Stimulated activated naive CD4-positive, alpha-beta T cell treated with Interleukin-2 at 50 U/mL for 16 hours (primary cell): ENCODE measurements around the gene ANKRD10.
A peak's percentile ranks its signal among the peaks of the same experiment; 100 is the strongest.

Experiments
- DNase-seq: peaks from one replicate; lab custom pipeline; 2025; lab: John Stamatoyannopoulos, UW

The ANKRD10 gene

GRCh38 chr13:110944968-110945927 lies 30.4 kb upstream of the ANKRD10 start:
- DNase-seq: no peak

- DNase-seq: peak; percentile 43
Observed at GRCh38 chr13:110944121-110944967, 29.5 kb upstream of the ANKRD10 start.

DNA sequence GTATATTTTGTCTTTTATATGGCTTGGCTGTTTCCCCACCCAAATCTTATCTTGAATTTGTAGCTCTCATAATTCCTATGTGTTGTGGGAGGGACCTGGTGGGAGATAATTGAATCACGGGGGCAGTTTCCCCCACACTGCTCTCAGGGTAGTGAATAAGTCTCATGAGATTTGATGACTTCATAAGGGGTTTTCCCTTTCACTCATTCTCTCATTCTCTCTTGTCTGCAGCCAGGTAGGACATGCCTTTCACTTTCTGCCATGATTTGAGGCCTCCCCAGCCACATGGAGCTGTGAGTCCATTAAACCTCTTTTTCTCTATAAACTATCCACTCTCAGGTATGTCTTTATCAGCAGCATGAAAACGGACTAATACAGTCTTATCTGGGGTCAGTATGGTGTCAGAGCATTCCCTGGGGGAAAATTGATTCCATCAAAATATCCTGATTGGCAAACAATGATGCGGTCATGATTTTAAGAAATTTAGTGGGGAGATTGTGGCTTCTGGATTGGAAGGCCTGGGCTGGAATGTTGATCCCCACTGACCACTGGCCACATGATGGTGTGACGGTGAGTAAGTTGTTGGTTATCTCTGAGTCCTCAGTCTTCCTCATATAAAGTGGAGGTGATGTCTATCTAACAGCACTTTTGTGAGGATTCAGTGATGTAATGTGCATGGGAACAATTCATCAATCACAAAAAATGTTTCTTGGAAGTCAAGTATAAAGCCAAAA lies 27.5 kb upstream of the ANKRD10 start:
- peak; percentile 25 for DNase-seq

DNA sequence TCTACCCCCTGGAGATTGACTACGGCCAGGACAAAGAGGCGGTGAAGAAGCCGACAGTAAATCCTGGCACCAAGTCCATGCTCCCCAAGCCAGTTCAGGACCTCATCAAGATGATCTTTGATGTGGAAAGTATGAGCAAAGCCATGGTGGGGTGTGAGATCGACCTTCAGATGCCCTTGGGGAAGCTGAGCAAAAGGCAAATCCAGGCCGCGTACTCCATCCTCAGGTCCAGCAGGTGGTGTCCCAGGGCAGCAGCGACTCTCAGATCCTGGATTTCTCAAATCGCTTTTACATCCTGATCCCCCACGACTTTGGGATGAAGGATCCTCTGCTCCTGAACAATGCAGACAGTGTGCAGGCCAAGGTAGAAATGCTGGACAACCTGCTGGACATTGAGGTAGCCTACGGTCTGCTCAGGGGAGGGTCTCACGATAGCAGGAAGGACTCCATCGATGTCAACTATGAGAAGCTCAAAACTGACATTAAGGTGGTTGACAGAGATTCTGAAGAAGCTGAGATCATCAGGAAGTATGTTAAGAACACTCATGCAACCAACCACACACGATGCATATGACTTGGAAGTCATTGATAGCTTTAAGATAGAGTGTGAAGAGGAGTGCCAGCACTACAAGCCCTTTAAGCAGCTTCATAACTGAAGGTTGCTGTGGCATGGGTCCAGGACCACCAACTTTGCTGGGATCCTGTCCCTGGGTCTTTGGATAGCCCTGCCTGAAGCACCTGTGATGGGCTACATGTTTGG lies 24.0 kb upstream of the ANKRD10 start:
- DNase-seq: no peak

DNA sequence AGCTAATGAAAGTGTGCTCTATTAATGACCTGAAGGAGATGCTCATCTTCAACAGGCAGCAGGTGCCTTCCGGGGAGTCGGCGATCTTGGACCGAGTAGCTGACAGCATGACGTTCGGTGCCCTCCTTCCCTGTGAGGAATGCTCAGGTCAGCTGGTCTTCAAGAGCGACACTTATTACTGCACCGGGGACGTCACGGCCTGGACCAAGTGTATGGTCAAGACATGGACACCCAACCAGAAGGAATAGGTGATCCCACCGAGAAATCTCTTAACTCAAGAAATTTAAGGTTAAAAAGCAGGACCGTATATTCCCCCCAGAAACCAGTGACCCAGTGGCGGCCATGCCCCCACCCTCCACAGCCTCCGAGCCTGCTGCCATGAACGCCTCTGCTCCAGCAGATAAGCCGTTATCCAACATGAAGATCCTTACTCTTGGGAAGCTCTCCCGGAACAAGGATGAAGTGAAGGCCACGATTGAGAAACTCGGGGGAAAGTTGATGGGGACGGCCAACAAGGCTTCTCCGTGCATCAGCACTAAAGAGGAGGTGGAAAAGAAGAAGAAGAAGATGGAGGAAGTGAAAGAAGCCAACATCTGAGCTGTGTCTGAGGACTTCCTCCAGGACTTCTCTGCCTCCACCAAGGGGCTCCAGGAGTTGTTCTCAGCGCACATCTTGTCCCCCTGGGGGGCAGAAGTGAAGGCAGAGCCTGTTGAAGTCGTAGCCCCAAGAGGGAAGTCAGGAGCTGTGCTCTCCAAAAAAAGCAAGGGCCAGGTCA lies 22.8 kb upstream of the ANKRD10 start:
- no peak for DNase-seq

GRCh38 chr13:110936519-110936918 lies 21.6 kb upstream of the ANKRD10 start:
- DNase-seq: no peak

- DNase-seq: no peak
Observed at GRCh38 chr13:110932588-110932987, 17.7 kb upstream of the ANKRD10 start.

DNA sequence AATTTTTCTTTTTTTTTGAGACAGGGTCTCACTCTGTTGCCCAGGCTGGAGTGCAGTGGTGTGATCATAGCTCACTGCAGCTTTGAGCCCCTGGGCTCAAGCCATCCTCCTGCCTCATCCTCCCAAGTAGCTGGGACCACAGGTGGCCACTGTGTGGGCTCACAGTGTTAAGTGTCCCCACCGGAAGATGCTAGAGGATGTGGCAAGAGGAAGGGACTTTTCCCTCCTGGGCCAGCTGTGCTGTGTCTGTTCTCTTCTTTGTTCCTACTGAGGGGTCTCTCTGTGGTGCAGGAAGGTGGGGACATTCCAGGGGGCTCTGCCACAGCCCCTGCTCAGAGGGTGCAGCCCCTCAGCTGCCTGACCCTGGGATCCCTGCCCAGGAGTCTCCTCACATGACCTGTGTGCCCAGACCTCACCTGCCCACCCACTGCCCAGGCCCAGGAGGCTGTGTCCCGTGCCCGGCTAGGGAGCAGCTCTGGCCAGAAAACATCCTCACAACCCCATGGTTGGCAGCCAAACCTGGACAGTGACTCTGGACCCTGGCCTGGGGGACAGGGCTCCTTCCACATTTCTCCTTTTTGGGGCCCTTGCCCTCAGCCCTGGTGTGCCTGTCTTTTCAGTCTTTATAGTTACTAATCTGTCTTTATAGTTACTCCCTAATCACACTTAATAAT lies 14.4 kb upstream of the ANKRD10 start:
- DNase-seq: no peak

GRCh38 chr13:110925023-110925612 lies 10.2 kb upstream of the ANKRD10 start:
- no peak for DNase-seq

DNA sequence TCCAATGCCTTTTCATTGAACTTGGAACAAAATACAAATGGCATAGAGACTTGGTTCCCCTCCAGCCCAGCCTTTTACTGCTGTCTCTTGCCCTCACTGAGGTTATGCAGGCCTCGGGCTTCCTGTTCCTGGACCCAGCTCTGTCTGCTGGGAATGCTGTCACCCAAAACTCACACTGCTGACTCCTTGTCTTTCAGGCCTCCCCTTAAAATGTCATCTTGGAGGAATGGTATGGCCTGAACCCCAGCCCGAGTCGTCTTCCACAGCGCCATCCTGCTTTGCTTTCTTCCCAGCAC lies 9.7 kb upstream of the ANKRD10 start:
- no peak for DNase-seq

DNA sequence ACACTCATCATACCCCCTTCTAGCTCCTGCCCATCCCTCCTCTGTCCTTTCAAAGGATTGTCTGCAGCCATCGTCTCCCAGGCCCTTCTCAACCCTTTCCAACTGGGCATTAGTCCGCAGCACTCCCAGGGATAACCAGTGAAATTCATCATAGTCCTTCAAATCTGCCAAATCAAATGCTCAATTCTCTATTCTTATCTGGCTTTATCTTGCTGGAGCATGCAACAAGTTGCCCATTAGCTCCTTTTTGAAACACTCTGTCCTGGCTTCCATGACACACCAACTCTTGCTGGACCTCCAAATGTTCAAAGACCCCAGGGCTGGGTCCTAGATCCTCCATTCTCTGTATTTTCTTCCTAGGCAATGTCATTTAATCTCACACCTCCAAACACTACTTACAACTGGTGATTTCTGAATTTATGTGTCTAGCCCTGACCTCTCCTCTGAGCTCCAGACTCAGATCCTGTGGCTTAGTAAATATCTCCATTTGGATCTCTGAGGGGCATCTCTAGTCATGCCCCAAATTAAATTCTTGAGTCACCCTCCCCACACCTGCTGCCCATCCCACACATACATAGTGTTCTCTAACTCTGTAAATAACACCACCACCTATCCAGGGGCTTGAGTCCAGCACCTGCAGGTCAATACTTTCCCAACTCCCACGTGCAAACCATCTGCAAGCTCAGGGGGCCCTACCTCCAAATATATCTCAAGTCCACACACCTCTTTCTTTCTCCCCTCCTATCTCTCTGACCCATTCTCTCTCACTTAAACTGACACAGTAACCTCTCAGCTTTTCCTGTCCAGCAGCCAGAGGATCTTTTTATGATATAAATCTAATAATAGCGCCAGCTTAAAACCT lies 9.1 kb upstream of the ANKRD10 start:
- no peak for DNase-seq

DNA sequence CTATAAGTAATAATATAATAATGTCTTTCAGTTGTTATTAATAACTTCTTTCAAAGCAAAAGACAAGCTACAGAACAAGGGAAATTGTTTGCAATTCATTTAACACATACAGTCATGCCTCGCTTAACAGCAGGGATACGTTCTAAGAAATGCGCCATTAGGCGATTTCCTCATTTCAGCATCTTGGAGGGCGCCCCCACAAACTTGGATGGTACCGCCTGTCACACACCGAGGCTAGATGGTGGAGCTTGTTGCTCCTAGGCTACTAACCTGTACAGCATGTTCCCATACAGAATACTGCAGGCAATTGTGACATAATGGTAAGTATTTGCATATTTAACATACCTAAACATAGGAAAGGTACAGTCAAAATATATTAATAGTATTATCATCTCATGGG lies 8.2 kb upstream of the ANKRD10 start:
- DNase-seq: no peak

- no peak for DNase-seq
Observed at GRCh38 chr13:110922506-110922905, 7.6 kb upstream of the ANKRD10 start.

DNA sequence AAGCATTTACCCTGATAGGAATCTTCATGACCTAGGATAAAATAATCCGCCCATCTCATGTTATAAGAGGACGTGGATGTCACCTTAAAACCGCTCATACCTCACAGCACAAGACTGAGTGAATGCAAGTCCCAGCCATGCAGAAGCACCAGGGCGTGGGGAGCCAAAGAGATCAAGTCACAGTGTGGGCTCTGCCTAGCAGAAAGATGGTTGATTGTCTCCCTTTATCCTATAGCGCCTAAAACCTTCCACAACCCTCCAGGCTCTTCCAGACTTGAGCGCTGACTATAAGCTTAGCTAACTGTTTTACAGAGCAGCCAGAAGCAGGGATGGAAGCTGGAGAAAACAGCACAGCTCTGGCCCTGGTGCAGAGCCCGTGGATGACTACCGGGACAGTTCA lies 6.8 kb upstream of the ANKRD10 start:
- no peak for DNase-seq

DNA sequence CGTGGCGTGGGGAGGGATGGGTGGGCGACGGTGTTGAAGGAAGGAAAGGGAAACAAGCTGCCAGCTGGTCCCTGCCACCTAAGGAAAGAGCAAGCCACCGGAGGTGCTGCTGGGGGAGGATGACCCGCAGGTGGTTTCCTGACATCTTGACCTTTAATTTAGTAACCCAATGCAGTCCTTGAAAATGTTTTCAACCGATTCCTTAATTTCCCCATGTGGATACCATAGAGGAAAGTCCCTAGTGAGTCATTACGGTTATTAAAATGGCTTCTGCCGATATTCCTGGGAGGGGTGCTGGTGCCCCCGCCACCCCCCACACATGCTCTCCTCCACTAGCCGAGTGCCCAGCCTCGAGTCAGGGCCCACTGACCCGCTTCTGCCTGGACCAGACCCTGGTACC lies 6.3 kb upstream of the ANKRD10 start:
- no peak for DNase-seq

DNA sequence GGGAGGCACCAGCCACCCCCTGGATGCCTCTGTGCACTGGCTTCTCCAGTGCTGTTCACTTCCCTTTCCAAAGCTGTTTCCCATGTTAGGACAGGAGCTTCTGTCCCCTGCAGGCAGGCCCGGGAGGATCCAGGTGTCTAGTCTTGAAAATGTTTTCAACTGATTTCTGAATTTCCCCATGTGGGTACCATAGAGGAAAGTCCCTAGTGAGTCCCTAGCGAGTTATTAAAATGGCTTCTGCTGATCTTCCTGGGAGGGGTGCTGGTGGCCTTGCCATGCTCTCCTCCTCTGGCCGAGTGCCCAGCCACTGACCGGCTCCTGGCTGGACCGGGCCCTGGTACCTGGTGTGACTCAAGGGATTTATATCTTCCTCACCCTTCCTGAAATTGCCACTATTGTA lies 5.2 kb upstream of the ANKRD10 start:
- no peak for DNase-seq

DNA sequence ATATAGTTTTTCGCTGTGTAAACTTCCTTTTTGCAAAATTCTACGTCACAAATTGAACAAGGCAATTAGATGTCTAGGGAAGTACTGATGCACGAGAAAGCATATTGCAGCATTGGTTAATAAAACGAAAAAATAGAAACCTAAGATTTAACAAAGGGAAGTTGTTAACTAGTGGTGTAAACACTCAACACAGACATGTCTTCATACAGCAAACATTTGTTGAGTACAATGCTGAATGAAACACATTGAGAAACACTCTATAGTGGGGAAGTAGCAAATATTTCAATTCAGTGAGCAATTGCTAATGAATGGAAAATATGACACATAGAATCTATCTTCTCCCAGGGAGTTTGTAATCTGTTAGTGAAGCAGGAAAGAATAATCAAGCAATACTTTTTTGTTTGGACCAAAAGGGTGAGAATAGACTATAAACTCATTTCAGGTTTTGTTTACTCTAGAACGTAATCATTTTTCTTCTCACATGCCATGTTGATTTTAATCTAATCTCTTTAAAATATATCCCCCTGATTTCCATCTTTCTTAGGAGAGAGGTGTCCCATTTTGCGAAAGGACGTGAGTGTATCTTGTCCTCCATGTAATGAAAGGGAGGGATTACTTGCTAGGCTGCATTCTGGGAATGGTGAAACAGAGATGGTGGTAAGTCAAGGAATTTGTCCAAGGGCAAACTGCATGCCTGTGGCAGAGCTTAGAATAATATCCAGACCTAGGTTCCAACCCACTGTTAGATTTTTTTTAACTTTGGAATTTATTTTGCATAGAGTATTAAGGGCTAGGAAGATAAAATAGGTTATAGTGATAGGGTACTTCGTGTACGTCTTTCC lies 1.7 kb upstream of the ANKRD10 start:
- DNase-seq: no peak

DNA sequence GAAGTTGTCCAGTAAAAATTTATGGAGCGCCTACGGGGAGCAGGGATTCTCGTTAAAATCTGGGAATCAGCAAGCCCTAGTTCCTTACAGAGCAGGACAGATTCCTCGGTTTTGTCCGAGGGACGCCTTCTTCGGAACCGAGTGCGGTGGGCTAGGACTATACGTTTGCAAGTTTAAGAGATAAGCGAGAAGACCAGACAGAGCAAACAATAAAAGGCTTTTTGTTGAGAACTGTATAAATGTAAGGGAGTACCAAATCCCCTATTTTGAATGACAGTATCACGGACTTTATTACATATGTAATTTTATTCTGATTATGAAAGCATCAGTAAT lies 971 bp upstream of the ANKRD10 start:
- no peak for DNase-seq
